B cell (primary cell): ENCODE results near the gene CDC42BPA. TPM values are rescaled to one million over a fixed set of nuclear protein-coding genes. Genes with fewer than 3 reads are reported as not detected.

Experiments used
- ATAC-seq: fragments of 200-7000 bp; cut with Tn5 transposase; one replicate; pipeline ENCODE4 v1.10.0; 2021; ENCODE audit warnings: low read depth, mild to moderate bottlenecking, moderate number of reproducible peaks, moderate library complexity
- CTCF ChIA-PET: fragments of 350-600 bp; sonication (Branson Sonifier 250); formaldehyde crosslinking; loops from one replicate; lab custom pipeline; 2021; ENCODE audit warnings: antibody characterized with exemption, inconsistent platforms; lab: Charles Lee
- POLR2A ChIA-PET: fragments of 350-600 bp; sonication (Branson Sonifier 250); formaldehyde crosslinking; loops from one replicate; lab custom pipeline; 2021; ENCODE audit warnings: antibody characterized with exemption; lab: Charles Lee
- DNase-seq: peaks from one replicate; pipeline ENCODE4 v3.0.0; 2013
- H2AFZ ChIP-seq: 2 replicates; pipeline ENCODE4 v1.6.1; 2012; ENCODE audit warnings: mild to moderate bottlenecking, low read depth, low read length; ENCODE audit not compliant: insufficient read depth, poor library complexity, severe bottlenecking
- H3K27ac ChIP-seq, 2 donors: 1 replicate in 1 of 2; 2 replicates in 1 of 2; pipeline ENCODE4 v1.5.1; 2012 to 2013; ENCODE audit warnings: low read length in 2 of 2, mild to moderate bottlenecking in 2 of 2, moderate library complexity in 1 of 2
- H3K27me3 ChIP-seq, 4 experiments: fragments of 200-600 bp in 1 of 4; sonication (generic) in 1 of 4; replicated peaks in 1 of 4; 1 replicate in 2 of 4; 2 replicates in 2 of 4; pipeline versions ENCODE4 v1.6.1 to v1.7.0; 2013 to 2016; ENCODE audit warnings: low read length in 3 of 4, mild to moderate bottlenecking in 2 of 4, mixed read lengths in 1 of 4, moderate library complexity in 1 of 4; ENCODE audit not compliant: insufficient read depth in 4 of 4, control insufficient read depth in 3 of 4; ENCODE audit errors: control extremely low read depth in 1 of 4
- H3K36me3 ChIP-seq, 2 experiments: replicated peaks in 1 of 2; 1 replicate in 1 of 2; 2 replicates in 1 of 2; pipeline versions ENCODE4 v1.6.1 to v1.7.1; 2013; ENCODE audit warnings: low read length in 1 of 2; ENCODE audit not compliant: insufficient read depth in 2 of 2, control insufficient read depth in 1 of 2; ENCODE audit errors: control extremely low read depth in 1 of 2, extremely low read depth in 1 of 2
- H3K4me1 ChIP-seq, 2 donors: fragments of 200-600 bp in 1 of 2; sonication (generic) in 1 of 2; 1 replicate in 1 of 2; 2 replicates in 1 of 2; pipeline versions ENCODE4 v1.5.1 to v1.6.1; 2013 to 2017; ENCODE audit warnings: low read length in 2 of 2; ENCODE audit not compliant: control insufficient read depth in 2 of 2, insufficient read depth in 2 of 2
- H3K4me2 ChIP-seq: replicated peaks from 2 replicates; pipeline ENCODE3; 2012; ENCODE audit warnings: mild to moderate bottlenecking, low read depth, low read length; ENCODE audit not compliant: poor library complexity, severe bottlenecking
- H3K4me3 ChIP-seq, 5 experiments: fragments of 200-600 bp in 1 of 5; sonication (generic) in 1 of 5; 1 replicate in 3 of 5; 2 replicates in 2 of 5; pipeline versions ENCODE4 v1.5.1 to v1.7.0; 2011 to 2016; ENCODE audit warnings: low read length in 4 of 5, mild to moderate bottlenecking in 4 of 5, low read depth in 2 of 5, control low read depth in 1 of 5, moderate library complexity in 1 of 5; ENCODE audit not compliant: insufficient read depth in 1 of 5; ENCODE audit errors: control extremely low read depth in 1 of 5, extremely low read depth in 1 of 5
- H3K79me2 ChIP-seq: fragments of 200-600 bp; sonication (generic); one replicate; pipeline ENCODE4 v1.6.0; 2016; ENCODE audit warnings: low read length; ENCODE audit not compliant: control insufficient read depth, insufficient read depth
- H3K9ac ChIP-seq: fragments of 200-600 bp; sonication (generic); 2 replicates; pipeline ENCODE4 v1.6.1; 2017; ENCODE audit warnings: mild to moderate bottlenecking, low read length, moderate library complexity
- H3K9me3 ChIP-seq, 3 donors: one replicate each; pipeline versions ENCODE4 v1.6.1 to v1.7.1; 2013; ENCODE audit warnings: low read length in 2 of 3; ENCODE audit not compliant: control insufficient read depth in 2 of 3, insufficient read depth in 1 of 3; ENCODE audit errors: control extremely low read depth in 1 of 3
- H4K20me1 ChIP-seq: 2 replicates; pipeline ENCODE4 v1.6.0; 2012; ENCODE audit warnings: mild to moderate bottlenecking, low read length; ENCODE audit not compliant: insufficient read depth, control insufficient read depth, poor library complexity, severe bottlenecking
- H3K27ac Mint-ChIP-seq: one replicate; pipeline ENCODE4 v1.8.0; 2021; ENCODE audit warnings: mixed read lengths
- H3K27me3 Mint-ChIP-seq: one replicate; pipeline ENCODE4 v1.8.0; 2021; ENCODE audit warnings: mixed read lengths
- H3K4me1 Mint-ChIP-seq: one replicate; pipeline ENCODE4 v1.8.0; 2021; ENCODE audit warnings: mixed read lengths
- H3K4me3 Mint-ChIP-seq: one replicate; pipeline ENCODE4 v1.8.0; 2021; ENCODE audit warnings: mixed read lengths
- H3K9me3 Mint-ChIP-seq: one replicate; pipeline ENCODE4 v1.8.0; 2022; ENCODE audit warnings: mixed read lengths; ENCODE audit not compliant: insufficient read depth
- CTCF ChIP-seq: fragments of 200-600 bp; IDR thresholded peaks from one replicate; pipeline ENCODE4 v1.8.0; 2022; ENCODE audit warnings: antibody characterized with exemption, mild to moderate bottlenecking
- EZH2 ChIP-seq: IDR thresholded peaks from 2 replicates; pipeline ENCODE4 v1.6.1; 2012; ENCODE audit warnings: borderline replicate concordance, low read depth, mild to moderate bottlenecking, moderate library complexity, low read length; ENCODE audit not compliant: insufficient read depth, poor library complexity, severe bottlenecking
- WGBS: methylation state at CpG from one replicate; pipeline ENCODE4 v1.1.5; 2013; ENCODE audit warnings: missing lambda C conversion rate; ENCODE audit not compliant: insufficient coverage; 5-methylcytosine and 5-hydroxymethylcytosine counted together
- intact Hi-C: fragments of 100-400 bp; cut with micrococcal nuclease; formaldehyde crosslinking; loops from one replicate; pipeline ENCODE4 v1.10.0; 2022
- polyA plus RNA-seq: library from polyadenylated mRNA; depleted of rRNA; stranded (reverse); fragments of >200 nt; gene quantifications from 2 replicates; pipeline ENCODE4 v1.2.3, GENCODE V29; 2012
- total RNA-seq, 2 donors: library from RNA; stranded (reverse); fragments of 120-200 nt in 1 of 2; gene quantifications; 1 replicate in 1 of 2; 2 replicates in 1 of 2; pipeline versions ENCODE4 v1.2.3 to v1.2.4, GENCODE V29; 2013 to 2022

CDC42BPA gene
- total and polyA plus RNA-seq, 2 donors (not counting 1 experiment from before 2014, with no cell fraction given): 0.04 to 0.69 TPM

- POLR2A ChIA-PET: no interaction called here
- H3K27ac ChIP-seq: no peak overlapping the region
- no peak overlapping the region for H3K4me2 ChIP-seq
- H3K4me1 Mint-ChIP-seq: peaks cover 55% of the 10 kb centered on the region
- ATAC-seq (no peak), DNase-seq (no peak)
- no peak overlapping the region for H3K4me3 Mint-ChIP-seq
- no peak overlapping the region for H3K27ac Mint-ChIP-seq
- peaks cover 14 to 23% of the 10 kb centered on the region in 2 donors for H3K4me1 ChIP-seq
- H3K36me3 ChIP-seq: peaks cover 0 to 27% of the 10 kb centered on the region in 2 experiments
- CTCF ChIA-PET: no interaction called here
- H3K9me3 Mint-ChIP-seq: no peaks in the 10 kb centered on the region
- H3K27me3 ChIP-seq: no peaks in the 10 kb centered on the region
- H2AFZ ChIP-seq: no peak overlapping the region
- H4K20me1 ChIP-seq: peaks cover 85% of the 10 kb centered on the region
- peaks cover 0 to 8% (median 0%) of the 10 kb centered on the region in 3 donors for H3K9me3 ChIP-seq
- H3K4me3 ChIP-seq: no peak overlapping the region
- intact Hi-C loops: no loop called here
- TF ChIP-seq EZH2 (no peak), CTCF (no peak)
- WGBS: over 99% methylated on average over 13 of the region's 13 CpGs
- H3K79me2 ChIP-seq: peaks cover 69% of the 10 kb centered on the region
- H3K9ac ChIP-seq: no peak overlapping the region
- H3K27me3 Mint-ChIP-seq: no peaks in the 10 kb centered on the region
These were observed 357.1 kb downstream of the CDC42BPA start for GRCh38 chr1:226960944-226961765.

- CTCF ChIA-PET: no interaction called here
- Histone ChIP-seq H3K4me3 (no peak overlapping the region), H3K4me2 (no peak overlapping the region), H3K27me3 (no peaks in the 10 kb centered on the region), H4K20me1 (peaks cover 81% of the 10 kb centered on the region), H3K4me1 (peaks cover 14 to 23% of the 10 kb centered on the region in 2 donors), H3K79me2 (peaks cover 76% of the 10 kb centered on the region), H3K27ac (no peak overlapping the region), H3K9me3 (peaks cover 0 to 16% (median 0%) of the 10 kb centered on the region in 3 donors), H2AFZ (no peak overlapping the region), H3K36me3 (peaks cover 0 to 18% of the 10 kb centered on the region in 2 experiments), H3K9ac (no peak overlapping the region)
- intact Hi-C loops: no loop called here
- DNase-seq: no peak
- POLR2A ChIA-PET: no interaction called here
- Mint-ChIP-seq H3K9me3 (no peaks in the 10 kb centered on the region), H3K27me3 (no peaks in the 10 kb centered on the region), H3K27ac (no peak overlapping the region), H3K4me3 (no peak overlapping the region), H3K4me1 (peaks cover 55% of the 10 kb centered on the region)
- TF ChIP-seq CTCF (no peak), EZH2 (no peak)
- ATAC-seq: no peak
- 84% methylated on average over 4 of the region's 5 CpGs for WGBS
These were observed 358.0 kb downstream of the CDC42BPA start for GRCh38 chr1:226960256-226960655.
